ENCODE measurements around the gene CDH4. TPM values are rescaled to one million over a fixed set of nuclear protein-coding genes. Genes with fewer than 3 reads are reported as not detected.

CDH4 gene
- total RNA-seq, 1 experiment from 2014 or later, result 5.3 TPM

- Mint-ChIP-seq H3K4me1 (no peaks in the 10 kb centered on the region), H3K27ac (no peak overlapping the region), H3K4me3 (no peak overlapping the region), H3K9me3 (no peaks in the 10 kb centered on the region), H3K27me3 (ENCODE audit: low read depth) (peaks cover 7% of the 10 kb centered on the region; the same call in 1 of the 2 replicates), H3K36me3 (no peaks in the 10 kb centered on the region)
- DNase-seq (ENCODE audit: low spot score) (no peak), ATAC-seq (no peak)
- CTCF ChIA-PET, result no interaction called here
- TF ChIP-seq USF1 (CRISPR knock-in tag; IDR thresholded peaks at IDR 0.05) (no peak), PRDM15 (CRISPR knock-in tag; IDR thresholded peaks at IDR 0.05) (no peak), IRF1 (CRISPR knock-in tag; IDR thresholded peaks at IDR 0.05) (no peak), IRF2 (CRISPR knock-in tag; IDR thresholded peaks at IDR 0.05; ENCODE audit: borderline replicate concordance, low read depth) (no peak), EMX1 (CRISPR knock-in tag; IDR thresholded peaks at IDR 0.05) (no peak), NR1H2 (CRISPR knock-in tag; IDR thresholded peaks at IDR 0.05) (no peak), MAX (CRISPR knock-in tag; IDR thresholded peaks at IDR 0.05) (no peak), ZBTB43 (CRISPR knock-in tag; IDR thresholded peaks at IDR 0.05) (no peak), CREM (CRISPR knock-in tag; IDR thresholded peaks at IDR 0.05) (no peak), NFATC4 (CRISPR knock-in tag; IDR thresholded peaks at IDR 0.05) (no peak), TEAD1 (CRISPR knock-in tag; IDR thresholded peaks at IDR 0.05) (no peak), JAZF1 (CRISPR knock-in tag; IDR thresholded peaks at IDR 0.05) (no peak), ZNF232 (CRISPR knock-in tag; IDR thresholded peaks at IDR 0.05) (no peak), ZNF396 (CRISPR knock-in tag; IDR thresholded peaks at IDR 0.05; ENCODE audit: borderline replicate concordance) (no peak), ZNF425 (CRISPR knock-in tag; conservative IDR thresholded peaks at IDR 0.05) (no peak), AFF4 (CRISPR knock-in tag; IDR thresholded peaks at IDR 0.05; ENCODE audit: borderline replicate concordance) (no peak), ESRRA (CRISPR knock-in tag; IDR thresholded peaks at IDR 0.05; ENCODE audit: borderline replicate concordance) (no peak), TCF7 (CRISPR knock-in tag; IDR thresholded peaks at IDR 0.05; ENCODE audit: low read depth) (no peak)
- POLR2A ChIA-PET, result no interaction called here
Measured at GRCh38 chr20:61739832-61740118, 487.7 kb downstream of the CDH4 start.
